Skeletal muscle tissue (tissue), 4 donors: ENCODE data around the gene FDX2. TPM values are rescaled to one million over a fixed set of nuclear protein-coding genes. Genes with fewer than 3 reads are reported as not detected.

ENCODE experiments used
- H3K27ac ChIP-seq: one replicate; pipeline ENCODE4 v1.7.0; 2013; ENCODE audit warnings: mild to moderate bottlenecking, low read depth, low read length, inconsistent platforms
- H3K27me3 ChIP-seq, 3 donors: one replicate each; pipeline ENCODE4 v1.7.0; 2013; ENCODE audit warnings: low read length in 3 of 3; ENCODE audit not compliant: control insufficient read depth in 3 of 3, insufficient read depth in 3 of 3
- H3K36me3 ChIP-seq, 3 donors: one replicate each; pipeline ENCODE4 v1.7.0; 2013; ENCODE audit warnings: low read length in 3 of 3; ENCODE audit not compliant: control insufficient read depth in 3 of 3, insufficient read depth in 3 of 3
- H3K4me1 ChIP-seq, 3 donors: one replicate each; pipeline ENCODE4 v1.7.0; 2013; ENCODE audit warnings: low read length in 3 of 3, mild to moderate bottlenecking in 3 of 3; ENCODE audit not compliant: control insufficient read depth in 3 of 3, insufficient read depth in 3 of 3
- H3K4me3 ChIP-seq, 3 donors: one replicate each; pipeline ENCODE4 v1.7.0; 2013; ENCODE audit warnings: low read length in 3 of 3
- H3K9ac ChIP-seq, 3 donors: one replicate each; pipeline ENCODE4 v1.7.0; 2013; ENCODE audit warnings: low read length in 3 of 3, mild to moderate bottlenecking in 3 of 3, moderate library complexity in 2 of 3, low read depth in 1 of 3
- H3K9me3 ChIP-seq, 3 donors: one replicate each; pipeline ENCODE4 v1.7.0; 2013; ENCODE audit warnings: low read length in 3 of 3; ENCODE audit not compliant: control insufficient read depth in 3 of 3
- total RNA-seq: library from RNA; depleted of rRNA; stranded (reverse); fragments of >200 nt; gene quantifications from one replicate; pipeline ENCODE4 v1.2.3, GENCODE V29; 2014
- donor health status: Osteomylitis.

Gene FDX2
- total RNA-seq, 1 donor from 2014 or later = 5.7 TPM

DNA sequence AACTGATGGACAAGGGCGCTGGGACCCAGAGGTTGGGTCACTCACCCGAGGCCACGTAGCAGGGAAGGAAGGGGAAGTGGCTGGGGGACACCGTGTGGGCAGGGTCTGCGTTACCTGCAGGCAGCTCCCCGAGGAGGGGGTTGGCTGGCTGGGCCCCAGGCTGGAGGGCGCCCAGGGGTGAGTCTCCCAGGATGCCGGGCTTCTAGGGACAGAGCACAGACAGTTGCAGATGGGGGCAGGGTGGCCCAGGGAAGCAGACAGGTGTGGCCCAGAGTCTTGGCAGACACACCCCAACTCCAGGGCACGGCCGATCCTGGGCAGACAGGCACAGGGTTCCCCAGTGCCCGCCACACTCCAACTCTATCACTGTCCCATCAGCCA is 5.6 kb upstream of the FDX2 start:
- H3K36me3 ChIP-seq = peaks cover 57 to 76% (median 69%) of the 10 kb centered on the region in 3 donors
- H3K4me1 ChIP-seq = no peaks in the 10 kb centered on the region
- H3K9me3 ChIP-seq = no peaks in the 10 kb centered on the region
- H3K4me3 ChIP-seq = no peak overlapping the region
- no peaks in the 10 kb centered on the region for H3K27me3 ChIP-seq
- H3K27ac ChIP-seq = no peak overlapping the region
- H3K9ac ChIP-seq = no peak overlapping the region

DNA sequence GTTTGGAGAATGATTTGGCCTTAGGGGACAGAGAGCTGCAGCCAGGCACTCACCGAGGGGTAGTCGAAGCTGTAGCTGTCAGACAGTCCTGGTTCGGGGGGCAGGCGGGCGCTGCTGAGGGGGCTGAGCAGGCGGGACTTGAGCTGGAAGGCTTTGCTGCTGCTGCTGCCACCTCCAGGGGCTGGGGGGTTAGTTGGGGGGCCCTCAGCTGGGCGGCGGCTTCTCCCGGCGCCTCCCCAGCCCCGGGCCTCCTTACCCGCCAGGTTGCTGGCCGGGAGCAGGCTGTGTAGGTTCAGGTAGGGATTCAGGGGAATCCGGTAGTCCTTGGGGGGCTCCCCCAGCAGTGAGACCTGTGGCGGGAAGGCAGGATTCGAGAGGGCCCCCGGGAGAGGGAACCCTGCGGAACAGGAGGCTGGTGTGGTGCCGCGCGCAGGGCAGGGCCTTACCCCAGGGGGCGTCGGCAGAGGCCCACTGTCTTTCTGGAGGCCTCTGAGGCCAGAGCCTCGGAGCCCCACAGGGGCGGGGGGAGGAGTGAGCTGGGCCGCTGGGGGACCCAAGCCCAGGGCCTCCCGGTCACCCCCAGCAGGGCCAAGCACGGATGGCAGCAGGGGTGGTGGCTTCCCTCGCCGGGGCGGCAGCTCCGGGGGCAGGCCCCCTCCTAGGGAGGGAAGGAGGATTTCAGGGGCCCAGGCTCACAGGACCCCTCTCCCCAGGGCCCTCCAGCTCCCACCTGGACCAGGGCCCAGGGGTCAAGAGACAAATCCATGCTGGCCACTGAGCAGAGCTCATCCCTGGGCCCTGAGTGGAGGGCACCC is 5.0 kb upstream of the FDX2 start:
- H3K9ac ChIP-seq = no peak overlapping the region
- peaks cover 0 to 3% (median 2%) of the 10 kb centered on the region in 3 donors for H3K4me1 ChIP-seq
- no peak overlapping the region for H3K4me3 ChIP-seq
- no peaks in the 10 kb centered on the region for H3K9me3 ChIP-seq
- no peak overlapping the region for H3K27ac ChIP-seq
- H3K36me3 ChIP-seq = peaks cover 53 to 70% (median 68%) of the 10 kb centered on the region in 3 donors
- H3K27me3 ChIP-seq = no peaks in the 10 kb centered on the region

DNA sequence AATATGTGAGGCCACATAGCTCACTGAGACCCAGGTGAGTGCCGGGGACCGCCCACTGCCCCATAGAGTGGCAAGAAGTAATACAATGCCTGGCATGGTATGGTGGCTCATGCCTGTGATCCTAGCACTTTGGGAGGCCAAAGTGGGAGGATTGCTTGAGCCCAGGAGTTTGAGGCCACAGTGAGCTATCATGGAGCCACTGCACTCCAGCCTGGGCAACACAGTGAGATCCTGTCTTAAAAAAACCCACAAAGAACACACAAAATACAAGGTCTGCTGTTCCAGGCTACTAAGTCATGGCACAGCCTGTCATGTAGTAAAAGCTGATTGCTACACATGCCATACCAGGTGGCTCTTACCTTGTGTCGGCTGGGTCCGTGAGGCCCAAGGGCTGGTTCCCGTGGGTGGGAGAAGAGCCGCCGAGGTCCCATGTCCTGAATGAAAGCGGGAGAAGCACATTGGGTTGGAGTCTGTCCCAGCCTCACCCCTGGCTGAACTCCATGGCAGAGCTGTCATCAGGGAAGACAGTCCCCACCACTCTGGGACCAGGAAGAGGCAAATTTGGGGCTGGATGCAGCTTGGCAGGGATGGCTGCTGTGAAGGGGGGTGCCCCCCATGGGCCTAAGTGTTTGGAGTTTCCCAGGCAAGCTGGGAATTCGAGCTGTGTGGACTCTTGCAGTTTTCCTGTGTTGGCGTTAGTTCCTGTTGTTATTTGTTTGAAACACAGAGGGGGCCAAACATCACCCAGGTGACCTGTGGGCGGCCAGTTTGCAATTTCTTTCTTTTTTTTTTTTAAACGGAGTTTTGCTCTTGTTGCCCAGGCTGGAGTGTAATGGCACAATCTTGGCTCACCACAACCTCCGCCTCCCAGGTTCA is 3.2 kb upstream of the FDX2 start:
- H3K9ac ChIP-seq = no peak overlapping the region
- H3K36me3 ChIP-seq = peaks cover 45 to 64% (median 56%) of the 10 kb centered on the region in 3 donors
- H3K27ac ChIP-seq = no peak overlapping the region
- H3K4me3 ChIP-seq = no peak overlapping the region
- no peaks in the 10 kb centered on the region for H3K9me3 ChIP-seq
- no peaks in the 10 kb centered on the region for H3K27me3 ChIP-seq
- peaks cover 4 to 16% (median 9%) of the 10 kb centered on the region in 3 donors for H3K4me1 ChIP-seq

DNA sequence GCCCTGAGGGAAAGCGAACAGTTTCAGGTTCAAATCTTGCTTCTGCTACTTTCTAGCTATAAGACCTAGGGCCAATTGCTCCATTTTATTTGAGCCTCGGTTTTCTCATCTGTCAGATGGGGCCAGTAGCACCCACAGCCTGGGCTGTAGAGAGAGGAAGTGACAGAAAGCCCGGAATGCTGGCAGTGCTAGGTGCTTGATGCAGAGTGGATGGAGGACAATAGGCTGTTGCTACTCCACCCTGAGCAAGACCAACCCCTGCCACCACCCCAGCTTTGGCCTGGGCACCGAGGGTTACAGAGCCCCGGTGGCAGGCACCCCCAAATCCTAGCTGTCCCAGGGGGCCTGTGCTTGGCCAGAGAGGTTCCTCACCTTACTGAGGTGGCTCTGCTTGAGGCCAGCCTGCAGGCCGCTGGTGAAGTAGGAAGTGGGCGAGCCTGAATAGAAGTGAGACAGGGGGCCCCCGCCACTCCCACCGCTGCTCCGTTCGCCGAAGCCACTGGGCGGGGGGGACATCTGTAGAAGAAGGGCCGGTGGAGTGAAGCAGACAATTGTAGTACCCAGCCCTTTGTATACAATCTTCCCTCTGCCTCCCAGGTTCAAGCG is 2.1 kb upstream of the FDX2 start:
- Histone ChIP-seq H3K9me3 (no peaks in the 10 kb centered on the region), H3K4me1 (peaks cover 4 to 16% (median 9%) of the 10 kb centered on the region in 3 donors), H3K4me3 (no peak overlapping the region), H3K36me3 (peaks cover 39 to 56% (median 46%) of the 10 kb centered on the region in 3 donors), H3K27ac (no peak overlapping the region), H3K27me3 (no peaks in the 10 kb centered on the region), H3K9ac (no peak overlapping the region)

DNA sequence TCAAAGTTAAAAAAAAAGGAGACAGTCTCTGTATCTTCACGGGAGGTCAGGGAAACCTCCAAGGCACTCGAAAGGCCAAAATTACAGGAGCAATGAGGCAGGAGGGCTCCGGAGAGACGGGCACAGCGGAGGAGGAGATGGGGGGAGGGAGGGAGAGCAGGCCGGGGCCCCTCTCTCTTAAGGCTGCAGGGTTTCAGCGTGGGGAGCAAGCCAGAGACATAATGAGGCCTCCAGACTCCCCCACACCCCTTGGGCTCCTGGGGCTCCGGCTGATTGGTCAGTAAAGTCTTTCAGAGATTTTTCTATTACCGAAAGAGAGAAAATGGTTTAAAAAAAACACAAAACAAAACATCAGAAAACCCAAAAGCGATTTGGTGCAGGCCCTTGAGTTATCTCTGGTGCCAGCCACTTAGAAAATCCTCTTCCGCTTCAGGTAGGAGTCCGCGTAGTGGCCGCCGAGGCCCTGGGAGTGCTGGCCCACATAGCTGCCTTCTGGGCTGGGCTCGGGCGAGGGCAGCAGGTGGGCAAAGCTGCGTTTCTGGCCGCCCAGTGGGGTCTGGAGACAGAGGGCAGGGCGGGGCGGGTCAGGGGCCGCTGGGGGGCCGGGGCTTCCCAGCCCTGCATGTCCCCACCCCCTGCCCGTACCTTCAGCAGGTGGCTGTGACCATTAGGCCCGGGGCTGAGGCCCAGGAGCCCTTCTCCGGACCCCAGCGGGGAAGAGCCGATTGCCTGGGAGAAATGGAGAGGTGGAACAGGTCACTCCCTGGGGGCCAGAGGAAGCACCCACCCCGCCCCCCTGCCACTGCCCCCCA is 1.4 kb upstream of the FDX2 start:
- Histone ChIP-seq H3K27ac (no peak overlapping the region), H3K4me1 (peaks cover 4 to 16% (median 9%) of the 10 kb centered on the region in 3 donors), H3K27me3 (no peaks in the 10 kb centered on the region), H3K9ac (peak overlapping the region in 1 of 3 donors; percentile 14), H3K4me3 (no peak overlapping the region), H3K36me3 (peaks cover 35 to 48% (median 39%) of the 10 kb centered on the region in 3 donors), H3K9me3 (no peaks in the 10 kb centered on the region)

DNA sequence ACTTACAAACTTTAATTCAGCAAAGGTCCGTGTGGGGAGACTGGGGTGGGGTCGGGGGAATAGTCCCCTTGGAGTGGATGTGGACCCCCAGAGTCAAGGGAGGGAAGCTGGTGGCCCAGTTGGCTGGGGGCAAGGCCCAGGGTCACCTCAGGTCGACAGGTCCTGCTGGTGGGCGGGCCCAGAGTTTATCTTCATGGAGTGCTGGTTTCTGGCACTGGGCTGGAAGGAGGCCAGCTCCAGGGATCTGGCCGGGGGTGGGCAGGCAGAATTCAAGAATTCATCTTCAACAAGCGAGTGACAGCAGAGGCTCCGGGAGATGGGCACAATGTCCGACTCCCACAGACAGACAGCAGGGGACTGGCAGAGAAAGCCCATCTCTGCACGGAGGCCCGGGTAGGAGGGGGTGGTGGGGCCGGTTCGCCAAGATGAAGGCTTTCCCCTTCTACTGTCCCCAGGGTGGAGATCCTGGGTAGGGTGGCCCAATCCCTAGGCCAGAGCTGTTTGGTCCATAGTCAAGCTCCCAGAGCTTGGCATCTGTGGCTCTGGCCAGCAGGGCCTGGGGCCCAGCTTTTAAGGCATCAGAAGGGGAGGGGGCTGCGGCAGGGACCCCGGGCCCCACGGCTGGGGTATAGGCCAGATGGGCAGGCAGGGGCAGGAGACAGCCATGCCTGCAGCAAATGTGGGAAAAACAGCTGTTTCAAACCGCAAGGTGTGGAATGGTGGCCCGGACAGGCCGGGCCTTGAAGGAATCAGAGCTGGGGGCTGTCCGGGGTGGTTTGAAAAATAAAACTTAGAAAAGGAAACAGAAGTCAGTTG is 622 bp upstream of the FDX2 start:
- no peak overlapping the region for H3K4me3 ChIP-seq
- peaks cover 31 to 40% (median 31%) of the 10 kb centered on the region in 3 donors for H3K36me3 ChIP-seq
- H3K27ac ChIP-seq = peak overlapping the region; percentile 13
- H3K4me1 ChIP-seq = peaks cover 4 to 16% (median 9%) of the 10 kb centered on the region in 3 donors
- no peaks in the 10 kb centered on the region for H3K9me3 ChIP-seq
- H3K9ac ChIP-seq = peak overlapping the region in 1 of 3 donors; percentile 86
- no peaks in the 10 kb centered on the region for H3K27me3 ChIP-seq

DNA sequence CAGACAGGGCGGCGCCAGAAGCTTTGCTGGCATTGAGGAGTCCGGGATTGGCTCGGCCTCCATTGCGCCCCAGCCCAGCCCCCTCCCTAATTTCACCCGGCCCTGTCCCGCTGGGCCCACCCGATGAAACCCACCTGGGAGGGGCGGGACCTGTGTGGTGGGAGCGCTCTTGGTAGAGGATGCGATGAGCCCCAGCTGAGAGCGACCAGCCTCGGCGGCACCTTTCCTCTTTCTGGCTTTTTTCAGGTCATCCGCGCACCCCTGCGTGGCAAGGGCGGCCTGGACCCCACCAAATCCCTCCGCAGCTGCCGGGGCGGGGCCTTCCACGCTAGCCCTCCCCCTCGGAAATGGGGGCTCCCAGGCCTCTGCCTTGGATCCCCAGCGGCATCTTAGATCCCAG is 6.4 kb downstream of the FDX2 start, which contains the start of gene ZGLP1:
Gene ZGLP1 (minus strand): TSS at position 393 of the 400 bp plus-strand sequence.
- Histone ChIP-seq H3K9ac (no peak within 1 kb of the TSS), H3K27ac (no peak within 1 kb of the TSS), H3K9me3 (no peaks in the 10 kb centered on the region)

DNA sequence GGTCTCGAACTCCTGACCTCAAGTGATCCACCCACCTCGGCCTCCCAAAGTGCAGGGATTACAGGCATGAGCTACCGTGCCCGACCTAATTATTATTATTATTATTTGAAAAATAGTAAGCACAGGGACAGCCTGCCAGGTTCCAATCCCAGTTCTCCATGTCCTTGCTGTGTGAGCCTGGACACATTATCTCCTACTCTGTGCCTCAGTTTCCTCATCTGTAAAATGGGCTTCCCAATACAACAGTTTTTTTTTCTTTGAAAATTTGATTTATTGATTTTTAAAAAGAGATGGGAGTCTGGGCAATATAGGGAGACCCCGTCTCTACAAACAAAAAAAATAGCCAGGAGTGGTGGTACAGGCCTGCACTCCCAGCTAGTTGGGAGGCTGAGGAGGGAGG is 9.5 kb downstream of the FDX2 start:
- Histone ChIP-seq H3K4me1 (no peaks in the 10 kb centered on the region), H3K9ac (no peak overlapping the region), H3K27ac (no peak overlapping the region), H3K4me3 (no peak overlapping the region), H3K36me3 (peaks cover 0 to 11% (median 10%) of the 10 kb centered on the region in 3 donors), H3K9me3 (no peaks in the 10 kb centered on the region), H3K27me3 (peaks cover 0 to 8% (median 7%) of the 10 kb centered on the region in 3 donors)

More for the DNA sequence above, 6.4 kb downstream of the FDX2 start, which contains the start of gene ZGLP1:
- Histone ChIP-seq H3K4me1 (peaks cover 0 to 1% (median 0%) of the 10 kb centered on the region in 3 donors), H3K36me3 (peaks cover 0 to 15% (median 15%) of the 10 kb centered on the region in 3 donors), H3K27me3 (no peaks in the 10 kb centered on the region), H3K4me3 (no peak within 1 kb of the TSS)
